Measurements from ENCODE around the gene KRT72. TPM values are rescaled to one million over a fixed set of nuclear protein-coding genes. Genes with fewer than 3 reads are reported as not detected.
"Not testable (repeated sequence)": the region's sequence is repeated elsewhere in the genome, so short reads cannot be mapped to it uniquely, and the experiment has no call there.

Gene KRT72
- total RNA-seq, 2 experiments from 2014 or later = 0.17 TPM; not detected in 1

GRCh38 chr12:52600475-52600874, 788 bp downstream of the KRT72 start:
- ChIA-PET CTCF (no interaction called here), POLR2A (no interaction called here)
- no peak for DNase-seq
- Mint-ChIP-seq H3K36me3 (no peaks in the 10 kb centered on the region), H3K9me3 (no peaks in the 10 kb centered on the region), H3K27me3 (peaks cover 2% of the 10 kb centered on the region), H3K4me1 (ENCODE audit: low read depth) (peaks cover 16% of the 10 kb centered on the region), H3K4me3 (no peak overlapping the region), H3K27ac (no peak overlapping the region)
- intact Hi-C loops (cut with micrococcal nuclease) = no loop called here

GRCh38 chr12:52600071-52600470, 1.2 kb downstream of the KRT72 start:
- Mint-ChIP-seq H3K27me3 (peaks cover 2% of the 10 kb centered on the region), H3K4me3 (no peak overlapping the region), H3K27ac (no peak overlapping the region), H3K9me3 (no peaks in the 10 kb centered on the region), H3K4me1 (ENCODE audit: low read depth) (peaks cover 13% of the 10 kb centered on the region), H3K36me3 (no peaks in the 10 kb centered on the region)
- DNase-seq = no peak
- CTCF ChIA-PET = no interaction called here
- intact Hi-C loops (cut with micrococcal nuclease) = no loop called here
- POLR2A ChIA-PET = no interaction called here

DNA sequence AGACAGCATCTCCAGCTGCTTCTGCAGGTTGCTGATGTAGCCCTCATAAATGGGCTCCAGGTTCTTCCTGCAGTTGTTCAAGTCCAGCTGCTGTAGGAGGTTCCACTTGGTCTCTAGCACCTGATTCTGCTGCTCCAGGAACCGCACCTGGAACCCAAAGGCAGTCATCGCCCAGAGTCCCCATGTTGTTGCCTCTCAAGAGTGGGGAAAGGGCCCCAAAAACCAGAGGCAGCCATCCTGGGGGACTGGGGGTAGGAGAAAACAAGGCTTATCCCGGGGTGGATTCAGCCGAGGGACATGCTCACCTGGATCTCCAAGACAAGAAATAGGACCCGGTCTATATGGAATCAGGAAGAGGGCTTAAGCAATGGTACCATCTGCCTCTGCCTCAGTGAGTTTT, 2.3 kb downstream of the KRT72 start:
- ChIA-PET POLR2A (no interaction called here), CTCF (no interaction called here)
- no peak overlapping the region for H3K4me3 Mint-ChIP-seq
- no peaks in the 10 kb centered on the region for H3K36me3 Mint-ChIP-seq
- H3K4me1 Mint-ChIP-seq (ENCODE audit: low read depth) = peaks cover 6% of the 10 kb centered on the region
- H3K9me3 Mint-ChIP-seq = no peaks in the 10 kb centered on the region
- intact Hi-C loops (cut with micrococcal nuclease) = no loop called here
- no peak for DNase-seq
- peaks cover 2% of the 10 kb centered on the region for H3K27me3 Mint-ChIP-seq
- no peak overlapping the region for H3K27ac Mint-ChIP-seq

GRCh38 chr12:52594237-52594636, 7.0 kb downstream of the KRT72 start:
- H3K36me3 Mint-ChIP-seq; H3K27me3 Mint-ChIP-seq; H3K9me3 Mint-ChIP-seq; H3K4me3 Mint-ChIP-seq; intact Hi-C loops (cut with micrococcal nuclease); DNase-seq; H3K27ac Mint-ChIP-seq; POLR2A ChIA-PET; H3K4me1 Mint-ChIP-seq (ENCODE audit: low read depth): not testable (repeated sequence)
- CTCF ChIA-PET = interaction anchor here (0.6 to 1.4 kb wide), 3 partner anchors 11 to 272 kb away, joined by 3 to 5 read pairs (median 3); no protein-coding TSS in a partner anchor

DNA sequence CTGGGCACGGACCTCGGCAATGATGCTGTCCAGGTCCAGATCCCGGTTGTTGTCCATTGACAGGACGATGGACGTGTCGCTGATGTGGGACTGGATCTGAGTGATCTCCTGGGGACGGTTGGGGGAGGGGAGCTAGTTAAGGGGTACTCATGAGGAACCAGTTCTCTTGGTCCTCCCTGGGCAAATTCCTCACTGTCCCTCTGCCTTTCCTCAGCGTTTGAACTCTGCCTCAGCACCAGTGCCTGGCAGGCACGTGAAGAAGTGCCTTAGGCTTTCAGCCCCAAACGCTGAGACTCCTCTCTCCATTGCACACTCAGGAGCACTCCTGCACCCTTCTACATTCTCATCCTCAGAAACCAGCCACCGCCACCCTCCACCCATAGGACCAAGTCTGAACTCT, 9.7 kb downstream of the KRT72 start:
- peaks cover 2% of the 10 kb centered on the region for H3K27me3 Mint-ChIP-seq
- CTCF ChIA-PET = no interaction called here

GRCh38 chr12:52590021-52590420, 11.2 kb downstream of the KRT72 start:
- Mint-ChIP-seq H3K4me1 (ENCODE audit: low read depth) (peaks cover 16% of the 10 kb centered on the region), H3K27me3 (no peaks in the 10 kb centered on the region), H3K9me3 (no peaks in the 10 kb centered on the region), H3K36me3 (no peaks in the 10 kb centered on the region), H3K27ac (no peak overlapping the region), H3K4me3 (no peak overlapping the region)
- intact Hi-C loops (cut with micrococcal nuclease) = no loop called here
- no peak for DNase-seq
- ChIA-PET CTCF (interaction anchor here (1.2 to 2.0 kb wide), 2 partner anchors 281 to 290 kb away, joined by 3 to 8 read pairs; no protein-coding TSS in a partner anchor), POLR2A (no interaction called here)

More for the DNA sequence above, 9.7 kb downstream of the KRT72 start:
- POLR2A ChIA-PET = no interaction called here
- Mint-ChIP-seq H3K4me1 (ENCODE audit: low read depth) (peaks cover 4% of the 10 kb centered on the region), H3K27ac (no peak overlapping the region), H3K4me3 (no peak overlapping the region), H3K9me3 (no peaks in the 10 kb centered on the region), H3K36me3 (no peaks in the 10 kb centered on the region)
- intact Hi-C loops (cut with micrococcal nuclease) = no loop called here
- no peak for DNase-seq

GRCh38 chr12:52587563-52587962, 13.7 kb downstream of the KRT72 start:
- CTCF ChIA-PET = interaction anchor here (7.2 to 9.3 kb wide), 2 partner anchors 281 to 294 kb away, joined by 127 to 141 read pairs; no protein-coding TSS in a partner anchor
- Mint-ChIP-seq H3K9me3 (no peaks in the 10 kb centered on the region), H3K36me3 (no peaks in the 10 kb centered on the region)

DNA sequence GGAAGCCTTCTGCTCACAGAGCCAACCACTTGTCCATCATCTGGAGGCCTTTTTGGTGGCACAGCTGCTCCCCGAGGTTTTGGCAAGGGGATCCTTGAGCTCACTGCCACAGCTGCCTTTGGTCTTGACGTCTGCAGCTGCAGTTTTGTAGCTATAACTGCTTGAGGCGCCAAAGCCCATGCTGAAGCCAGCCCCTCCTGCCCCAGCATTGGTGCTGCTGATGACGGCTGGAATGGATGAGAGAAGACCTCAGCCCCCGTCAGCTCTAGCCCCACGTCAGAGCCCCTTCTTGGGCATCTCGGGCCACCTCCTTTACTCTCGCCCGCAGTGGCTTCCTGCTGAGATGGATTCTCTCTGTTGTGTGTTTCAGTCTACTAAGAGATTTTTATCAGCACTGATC, 15.3 kb downstream of the KRT72 start:
- CTCF ChIA-PET = interaction anchor here (0.7 to 9.3 kb wide), 3 partner anchors 9 to 296 kb away, joined by 4 to 141 read pairs (median 127); no protein-coding TSS in a partner anchor
- Mint-ChIP-seq H3K36me3 (no peaks in the 10 kb centered on the region), H3K4me1 (ENCODE audit: low read depth) (peaks cover 19% of the 10 kb centered on the region), H3K9me3 (no peaks in the 10 kb centered on the region), H3K27ac (no peak overlapping the region), H3K4me3 (no peak overlapping the region), H3K27me3 (no peaks in the 10 kb centered on the region)
- DNase-seq = peak; percentile 53
- intact Hi-C loops (cut with micrococcal nuclease) = loop anchor here (10.0 kb wide), 1 partner anchor 59 kb away; no protein-coding TSS in a partner anchor
- POLR2A ChIA-PET = no interaction called here

More at GRCh38 chr12:52587563-52587962, 13.7 kb downstream of the KRT72 start:
- Mint-ChIP-seq H3K27me3 (no peaks in the 10 kb centered on the region), H3K27ac (no peak overlapping the region), H3K4me1 (ENCODE audit: low read depth) (peaks cover 19% of the 10 kb centered on the region), H3K4me3 (no peak overlapping the region)
- POLR2A ChIA-PET = no interaction called here
- intact Hi-C loops (cut with micrococcal nuclease) = loop anchor here (10.0 kb wide), 1 partner anchor 57 kb away; no protein-coding TSS in a partner anchor
- no peak for DNase-seq

DNA sequence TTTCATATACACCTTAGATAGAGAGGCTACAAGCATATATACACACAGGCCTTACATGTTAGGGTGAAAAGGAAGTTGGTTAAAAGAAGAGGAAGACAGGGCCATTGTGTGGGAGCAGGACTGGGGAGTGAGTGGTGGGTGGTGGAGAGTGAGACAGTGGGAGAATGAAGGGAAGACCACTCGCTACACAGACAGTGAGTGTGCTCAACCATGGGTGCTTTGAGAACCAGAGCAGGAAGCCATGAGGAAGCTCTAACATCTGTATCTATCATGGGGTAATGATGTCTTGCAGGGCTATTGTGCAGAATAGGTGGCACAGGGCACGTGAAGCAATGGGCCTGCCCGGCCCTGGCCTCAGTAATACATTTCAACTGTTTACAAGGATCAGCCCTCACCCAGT, 16.2 kb downstream of the KRT72 start:
- Mint-ChIP-seq H3K4me1 (ENCODE audit: low read depth) (peaks cover 22% of the 10 kb centered on the region), H3K27me3 (no peaks in the 10 kb centered on the region), H3K4me3 (no peak overlapping the region), H3K36me3 (no peaks in the 10 kb centered on the region), H3K9me3 (no peaks in the 10 kb centered on the region), H3K27ac (no peak overlapping the region)
- ChIA-PET POLR2A (no interaction called here), CTCF (interaction anchor here (7.2 to 9.3 kb wide), 2 partner anchors 284 to 296 kb away, joined by 127 to 141 read pairs; no protein-coding TSS in a partner anchor)
- DNase-seq = no peak
- intact Hi-C loops (cut with micrococcal nuclease) = loop anchor here (10.0 kb wide), 1 partner anchor 60 kb away; no protein-coding TSS in a partner anchor

- ChIA-PET POLR2A (no interaction called here), CTCF (interaction anchor here (0.5 to 9.3 kb wide), 5 partner anchors 10 to 470 kb away, joined by 3 to 141 read pairs (median 5); no protein-coding TSS in a partner anchor)
- Mint-ChIP-seq H3K27ac (no peak overlapping the region), H3K36me3 (no peaks in the 10 kb centered on the region), H3K4me1 (ENCODE audit: low read depth) (peaks cover 22% of the 10 kb centered on the region), H3K4me3 (no peak overlapping the region), H3K9me3 (no peaks in the 10 kb centered on the region), H3K27me3 (no peaks in the 10 kb centered on the region)
- no peak for DNase-seq
- intact Hi-C loops (cut with micrococcal nuclease) = loop anchor here (5.0 to 10.0 kb wide), 2 partner anchors 61 to 398 kb away; no protein-coding TSS in a partner anchor
Observed at GRCh38 chr12:52584156-52584682, 17.0 kb downstream of the KRT72 start.

DNA sequence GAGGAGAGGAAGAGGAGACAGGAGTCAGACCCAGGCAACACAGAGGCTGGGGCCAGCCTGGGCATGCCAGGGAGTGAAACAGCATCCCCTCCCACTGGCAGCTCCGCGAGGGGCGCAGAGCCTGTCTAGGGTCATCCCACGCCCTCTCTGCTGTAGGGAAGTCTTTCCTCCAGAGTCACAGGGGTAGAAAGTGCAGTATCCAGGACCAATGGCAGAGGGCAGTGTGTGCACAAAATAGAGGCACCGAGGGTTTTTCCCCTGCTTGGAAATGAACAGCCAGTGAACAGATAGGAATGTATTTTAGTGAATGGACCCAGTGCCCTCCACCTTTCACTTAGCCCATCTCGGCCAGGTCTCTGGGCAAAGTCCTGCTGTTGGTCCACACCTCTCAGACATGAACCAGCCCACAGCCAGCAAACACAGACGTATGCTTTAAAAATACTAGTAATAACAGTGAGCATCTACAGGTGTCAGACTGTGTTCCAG, 18.2 kb downstream of the KRT72 start:
- Mint-ChIP-seq H3K4me1 (ENCODE audit: low read depth) (peaks cover 22% of the 10 kb centered on the region), H3K9me3 (no peaks in the 10 kb centered on the region), H3K27ac (no peak overlapping the region), H3K36me3 (no peaks in the 10 kb centered on the region), H3K27me3 (no peaks in the 10 kb centered on the region), H3K4me3 (no peak overlapping the region)
- intact Hi-C loops (cut with micrococcal nuclease) = loop anchor here (1.0 to 10.0 kb wide), 4 partner anchors 62 to 399 kb away; no protein-coding TSS in a partner anchor
- POLR2A ChIA-PET = no interaction called here
- peak; percentile 74 for DNase-seq
- CTCF ChIA-PET = interaction anchor here (0.8 to 9.3 kb wide), 4 partner anchors 286 to 399 kb away, joined by 3 to 141 read pairs (median 65); no protein-coding TSS in a partner anchor

DNA sequence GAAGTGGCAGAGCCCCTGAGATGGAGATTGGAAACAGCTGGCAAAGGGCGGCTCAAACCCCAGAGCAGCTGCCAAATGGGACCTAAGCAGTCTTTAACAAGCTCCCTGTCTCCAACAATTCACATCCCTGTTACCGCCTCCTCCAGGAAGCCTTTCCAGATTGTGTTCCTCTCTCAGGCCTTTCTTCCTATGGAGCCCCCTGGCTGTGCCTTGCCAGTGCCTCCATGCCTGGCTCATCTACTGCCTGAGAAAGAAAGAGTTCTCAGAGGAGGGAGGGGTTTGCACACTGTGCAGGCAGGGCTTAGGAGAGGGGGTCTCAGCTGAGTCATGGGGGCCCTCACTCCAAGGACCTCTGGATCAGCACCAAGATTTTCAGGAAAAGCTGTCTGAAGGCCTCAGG, 18.8 kb downstream of the KRT72 start:
- H3K27me3 Mint-ChIP-seq = no peaks in the 10 kb centered on the region
- H3K4me1 Mint-ChIP-seq (ENCODE audit: low read depth) = peaks cover 22% of the 10 kb centered on the region
- no peaks in the 10 kb centered on the region for H3K9me3 Mint-ChIP-seq
- no peak overlapping the region for H3K4me3 Mint-ChIP-seq
- CTCF ChIA-PET = interaction anchor here (0.8 to 9.3 kb wide), 5 partner anchors 136 to 400 kb away, joined by 3 to 141 read pairs (median 3); no protein-coding TSS in a partner anchor
- H3K27ac Mint-ChIP-seq = no peak overlapping the region
- POLR2A ChIA-PET = no interaction called here
- no peaks in the 10 kb centered on the region for H3K36me3 Mint-ChIP-seq
- no peak for DNase-seq
- intact Hi-C loops (cut with micrococcal nuclease) = loop anchor here (5.0 to 10.0 kb wide), 2 partner anchors 62 to 400 kb away; no protein-coding TSS in a partner anchor

All from activated CD4-positive, alpha-beta memory T cell treated with anti-CD3 and anti-CD28 coated beads for 36 hours (primary cell).